ENCODE measurements around the gene TMC1.

TMC1 gene

DNA sequence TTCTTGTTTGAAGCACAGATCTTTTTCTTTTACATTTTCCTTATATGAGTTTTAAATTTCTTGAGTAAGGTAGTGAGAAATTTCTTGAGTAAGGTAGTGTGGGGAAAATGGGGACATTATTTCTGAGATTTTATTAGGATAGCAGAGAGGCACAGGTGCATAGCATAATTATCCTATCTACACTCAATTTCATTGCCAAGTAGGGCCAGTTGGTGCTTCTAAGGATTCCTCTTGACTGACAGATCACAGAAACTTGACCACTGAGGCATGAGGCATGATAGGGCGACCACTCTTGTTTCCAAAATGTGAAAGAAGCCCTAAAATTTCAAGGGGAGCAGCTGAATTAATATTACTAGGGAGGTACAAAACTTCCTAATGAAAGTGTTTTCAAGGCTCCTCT lies 31.4 kb upstream of the TMC1 start:
- TF ChIP-seq EZH2phosphoT487 (IDR thresholded peaks at IDR 0.05; ENCODE audit: borderline replicate concordance) (no peak), CTCF (conservative IDR thresholded peaks at IDR 0.05; ENCODE audit: low read length) (no peak)
- no peaks in the 10 kb centered on the region for H3K9me3 ChIP-seq (ENCODE audit: insufficient read depth, low read depth, low read length)
- H3K4me1 ChIP-seq (ENCODE audit: insufficient read depth, low read length, poor library complexity, severe bottlenecking): no peaks in the 10 kb centered on the region
- no peaks in the 10 kb centered on the region for H3K36me3 ChIP-seq (ENCODE audit: insufficient read depth, low read length)
- H3F3A ChIP-seq (ENCODE audit: low read depth): no peaks in the 10 kb centered on the region
- no peaks in the 10 kb centered on the region for H4K20me1 ChIP-seq (ENCODE audit: insufficient read depth, low read length, poor library complexity, severe bottlenecking)
- H3K79me2 ChIP-seq (ENCODE audit: insufficient read depth, low read length): no peaks in the 10 kb centered on the region
- H3K4me3 ChIP-seq (ENCODE audit: low read length, poor library complexity, severe bottlenecking): no peak overlapping the region
- no peaks in the 10 kb centered on the region for H3K9me2 ChIP-seq (replicated peaks; ENCODE audit: low read depth, low read length)
- no peak overlapping the region for H2AFZ ChIP-seq (ENCODE audit: low read length)
- H3K27me3 ChIP-seq (ENCODE audit: insufficient read depth, low read length, poor library complexity, severe bottlenecking): no peaks in the 10 kb centered on the region
- no peak overlapping the region for H3K4me2 ChIP-seq (ENCODE audit: low read depth, low read length, poor library complexity, severe bottlenecking)
- H3K9ac ChIP-seq (ENCODE audit: low read depth, low read length, poor library complexity, severe bottlenecking): no peak overlapping the region

DNA sequence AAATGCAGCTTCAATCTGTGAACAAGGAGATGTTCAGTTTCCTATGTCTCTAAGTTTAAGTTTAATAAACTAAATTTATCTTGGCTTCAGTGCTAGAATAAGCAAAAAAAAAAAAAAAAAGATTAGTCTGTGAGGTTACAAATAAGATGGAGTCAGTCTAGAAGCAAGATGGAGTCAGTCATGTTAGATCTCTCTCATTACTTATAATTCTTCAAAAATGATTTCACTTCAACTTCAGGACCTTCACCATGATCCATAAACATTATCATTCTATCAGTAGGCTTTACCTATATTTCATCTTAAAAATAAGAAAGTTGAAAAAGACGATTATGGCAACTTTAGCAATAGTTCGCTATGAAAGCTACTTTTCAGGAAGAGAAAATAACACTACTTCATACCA lies 30.2 kb upstream of the TMC1 start:
- TF ChIP-seq EZH2phosphoT487 (IDR thresholded peaks at IDR 0.05; ENCODE audit: borderline replicate concordance): no peak
- TF ChIP-seq CTCF (conservative IDR thresholded peaks at IDR 0.05; ENCODE audit: low read length): no peak

DNA sequence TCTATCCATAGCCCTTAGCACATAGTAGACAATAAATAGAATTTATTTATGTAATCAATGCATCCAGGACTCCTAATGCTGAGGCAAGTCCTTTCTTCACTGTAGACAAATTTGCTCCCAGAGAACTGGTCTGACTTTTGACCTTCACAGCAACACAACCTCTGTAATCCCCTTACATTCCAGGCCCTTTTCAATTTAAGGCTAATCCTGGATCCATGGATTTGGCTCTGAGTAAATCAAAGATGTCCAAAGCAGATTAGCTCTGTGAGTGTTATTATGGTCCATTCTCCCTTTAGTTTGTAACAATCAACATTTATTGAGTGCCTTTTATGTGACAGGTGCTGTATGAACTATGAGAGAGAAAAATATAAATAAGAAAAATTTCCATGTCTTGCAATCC lies 27.4 kb upstream of the TMC1 start:
- H3K27me3 ChIP-seq (ENCODE audit: insufficient read depth, low read length, poor library complexity, severe bottlenecking): no peaks in the 10 kb centered on the region
- no peak for TF ChIP-seq EZH2phosphoT487 (IDR thresholded peaks at IDR 0.05; ENCODE audit: borderline replicate concordance)
- TF ChIP-seq CTCF (conservative IDR thresholded peaks at IDR 0.05; ENCODE audit: low read length): no peak
- no peak overlapping the region for H3K9ac ChIP-seq (ENCODE audit: low read depth, low read length, poor library complexity, severe bottlenecking)
- H4K20me1 ChIP-seq (ENCODE audit: insufficient read depth, low read length, poor library complexity, severe bottlenecking): no peaks in the 10 kb centered on the region
- no peak overlapping the region for H2AFZ ChIP-seq (ENCODE audit: low read length)
- H3K9me2 ChIP-seq (replicated peaks; ENCODE audit: low read depth, low read length): no peaks in the 10 kb centered on the region
- H3K4me2 ChIP-seq (ENCODE audit: low read depth, low read length, poor library complexity, severe bottlenecking): no peak overlapping the region
- no peak overlapping the region for H3K4me3 ChIP-seq (ENCODE audit: low read length, poor library complexity, severe bottlenecking)
- H3K36me3 ChIP-seq (ENCODE audit: insufficient read depth, low read length): no peaks in the 10 kb centered on the region
- H3K4me1 ChIP-seq (ENCODE audit: insufficient read depth, low read length, poor library complexity, severe bottlenecking): no peaks in the 10 kb centered on the region
- H3K9me3 ChIP-seq (ENCODE audit: insufficient read depth, low read depth, low read length): no peaks in the 10 kb centered on the region
- no peaks in the 10 kb centered on the region for H3K79me2 ChIP-seq (ENCODE audit: insufficient read depth, low read length)
- H3F3A ChIP-seq (ENCODE audit: low read depth): no peaks in the 10 kb centered on the region

More for the DNA sequence above, 30.2 kb upstream of the TMC1 start:
- H2AFZ ChIP-seq (ENCODE audit: low read length): no peak overlapping the region
- H3K4me2 ChIP-seq (ENCODE audit: low read depth, low read length, poor library complexity, severe bottlenecking): no peak overlapping the region
- H3K9me3 ChIP-seq (ENCODE audit: insufficient read depth, low read depth, low read length): no peaks in the 10 kb centered on the region
- H3K27me3 ChIP-seq (ENCODE audit: insufficient read depth, low read length, poor library complexity, severe bottlenecking): no peaks in the 10 kb centered on the region
- no peaks in the 10 kb centered on the region for H3K9me2 ChIP-seq (replicated peaks; ENCODE audit: low read depth, low read length)
- no peak overlapping the region for H3K9ac ChIP-seq (ENCODE audit: low read depth, low read length, poor library complexity, severe bottlenecking)
- H3K36me3 ChIP-seq (ENCODE audit: insufficient read depth, low read length): no peaks in the 10 kb centered on the region
- H3K4me3 ChIP-seq (ENCODE audit: low read length, poor library complexity, severe bottlenecking): no peak overlapping the region
- no peaks in the 10 kb centered on the region for H3K79me2 ChIP-seq (ENCODE audit: insufficient read depth, low read length)
- H4K20me1 ChIP-seq (ENCODE audit: insufficient read depth, low read length, poor library complexity, severe bottlenecking): no peaks in the 10 kb centered on the region
- no peaks in the 10 kb centered on the region for H3F3A ChIP-seq (ENCODE audit: low read depth)
- no peaks in the 10 kb centered on the region for H3K4me1 ChIP-seq (ENCODE audit: insufficient read depth, low read length, poor library complexity, severe bottlenecking)
